ENCODE measurements around the gene COG6. TPM values are rescaled to one million over a fixed set of nuclear protein-coding genes. Genes with fewer than 3 reads are reported as not detected.

COG6 gene
- total and polyA plus RNA-seq, 2 of the 13 experiments (the other 11 are each of a cell fraction or from before 2014, with no cell fraction given), result 23.5 to 26.1 TPM

GRCh38 chr13:39685652-39686051 is 30.2 kb downstream of the COG6 start (continued):
- no peak for TF ChIP-seq SP5 (CRISPR knock-in tag; IDR thresholded peaks at IDR 0.05; ENCODE audit: borderline replicate concordance, low read depth)
- no peak for TF ChIP-seq ISX (CRISPR knock-in tag; conservative IDR thresholded peaks at IDR 0.05)
- no peak for TF ChIP-seq ZNF7 (CRISPR knock-in tag; IDR thresholded peaks at IDR 0.05)
- TF ChIP-seq ZNF563 (CRISPR knock-in tag; IDR thresholded peaks at IDR 0.05), result no peak
- no peak for TF ChIP-seq FUBP1 (CRISPR knock-in tag; IDR thresholded peaks at IDR 0.05; ENCODE audit: borderline replicate concordance)
- no peak for TF ChIP-seq ZFAT (CRISPR knock-in tag; conservative IDR thresholded peaks at IDR 0.05)
- no peak for TF ChIP-seq SMARCC2 (IDR thresholded peaks at IDR 0.05)
- TF ChIP-seq REL (CRISPR knock-in tag; conservative IDR thresholded peaks at IDR 0.05), result no peak
- no peak for TF ChIP-seq TFDP1 (CRISPR knock-in tag; IDR thresholded peaks at IDR 0.05; ENCODE audit: borderline replicate concordance)

GRCh38 chr13:39688278-39688677 is 32.8 kb downstream of the COG6 start:
- Histone ChIP-seq H3K4me3 (replicated peaks in 1 of 3; ENCODE audit: insufficient read depth in 1 of 3, low read depth in 2 of 3, low read length in 3 of 3) (no peak overlapping the region), H3K27me3 (ENCODE audit: control insufficient read depth in 1 of 2, insufficient read depth in 2 of 2, low read length in 2 of 2) (no peaks in the 10 kb centered on the region), H3K9me3 (ENCODE audit: low read length) (no peaks in the 10 kb centered on the region), H3K9ac (ENCODE audit: insufficient read depth, low read depth, low read length) (no peak overlapping the region), H3K4me2 (ENCODE audit: low read depth, low read length) (no peak overlapping the region), H2AFZ (ENCODE audit: low read length) (no peak overlapping the region), H3K79me2 (ENCODE audit: insufficient read depth, low read length) (no peaks in the 10 kb centered on the region), H3K4me1 (ENCODE audit: insufficient read depth, low read length) (no peaks in the 10 kb centered on the region), H4K20me1 (ENCODE audit: insufficient read depth, low read length) (no peaks in the 10 kb centered on the region), H3K36me3 (replicated peaks in 1 of 2; ENCODE audit: control insufficient read depth in 1 of 2, insufficient read depth in 2 of 2, low read length in 2 of 2) (peaks cover 0 to 15% of the 10 kb centered on the region in 2 experiments; a peak in 4 of 5 replicates), H3K27ac (ENCODE audit: extremely low read length, insufficient read depth, low read length) (no peak overlapping the region)
- no TSS peak for BruUV-seq (replicated peaks)
- intact Hi-C loops (cut with micrococcal nuclease; ENCODE audit: unreplicated experiment) (loop anchor here (10.0 kb wide), 1 partner anchor 257 kb away; no protein-coding TSS in a partner anchor), in situ Hi-C loops (cut with HindIII; ENCODE audit: extremely low pct_ligation_motif_present, low pct_unique_long_range_greater_than_20kb) (no loop called here)
- WGBS (ENCODE audit: low lambda C conversion rate), result 76% methylated on average over 3 of the region's 3 CpGs
- POLR2A ChIA-PET, result no interaction called here
- CTCF ChIA-PET (ENCODE audit: low intra/inter-chr PET ratio, low total read pairs), result no interaction called here
- FAIRE-seq (no peak), DNase-seq (ENCODE audit: low spot score) (no peak), ATAC-seq (no peak)
- TF ChIP-seq FOXO4 (CRISPR knock-in tag; conservative IDR thresholded peaks at IDR 0.05) (no peak), ZNF883 (CRISPR knock-in tag; IDR thresholded peaks at IDR 0.05; ENCODE audit: not compliant biosample characterization) (no peak), RBM22 (optimal IDR thresholded peaks at IDR 0.05; ENCODE audit: low read length) (no peak), ARNT (IDR thresholded peaks at IDR 0.05) (no peak)

Data from HepG2 (cell line).